ENCODE measurements around the gene ABTB2. TPM values are rescaled to one million over a fixed set of nuclear protein-coding genes. Genes with fewer than 3 reads are reported as not detected.

ABTB2 gene
- total and polyA plus RNA-seq, 2 experiments from 2014 or later: 2.6 to 12.1 TPM

- TF ChIP-seq ETS1 (IDR thresholded peaks at IDR 0.05): no peak
- TF ChIP-seq ZNF462 (CRISPR knock-in tag; IDR thresholded peaks at IDR 0.05): no peak
- no peak for TF ChIP-seq ZNF114 (CRISPR knock-in tag; IDR thresholded peaks at IDR 0.05)
Observed at GRCh38 chr11:34340653-34341052, 17.2 kb downstream of the ABTB2 start (continued).

- no peak overlapping the region for H3K4me2 ChIP-seq
- ATAC-seq: no peak
- DNase-seq (ENCODE audit: low spot score): no peak
- H3K36me3 ChIP-seq (ENCODE audit: insufficient read depth): no peaks in the 10 kb centered on the region; the same call in 1 of the 2 replicates
- Mint-ChIP-seq H3K4me1 (peaks cover 13% of the 10 kb centered on the region), H3K4me3 (no peak overlapping the region), H3K9me3 (no peaks in the 10 kb centered on the region), H3K27ac (no peak overlapping the region), H3K36me3 (ENCODE audit: low read depth) (no peaks in the 10 kb centered on the region), H3K27me3 (ENCODE audit: insufficient read depth, low read depth, poor library complexity) (peaks cover 3% of the 10 kb centered on the region)
- H3F3A ChIP-seq (replicated peaks; ENCODE audit: low read depth): no peaks in the 10 kb centered on the region
- no peaks in the 10 kb centered on the region for H3K9me2 ChIP-seq (ENCODE audit: insufficient read depth)
- peaks cover 10% of the 10 kb centered on the region for H3K4me1 ChIP-seq (ENCODE audit: insufficient read depth)
- no peaks in the 10 kb centered on the region; the same call in 1 of the 2 replicates for H4K20me1 ChIP-seq (replicated peaks; ENCODE audit: insufficient read depth)
- H3K79me2 ChIP-seq (replicated peaks; ENCODE audit: insufficient read depth): peaks cover 35% of the 10 kb centered on the region
- H3K27ac ChIP-seq (ENCODE audit: low read depth): no peak overlapping the region
- no peaks in the 10 kb centered on the region for H3K27me3 ChIP-seq (ENCODE audit: insufficient read depth)
- H2AFZ ChIP-seq: no peak overlapping the region
- H3K4me3 ChIP-seq: no peak overlapping the region
- TF ChIP-seq CTCF (conservative IDR thresholded peaks at IDR 0.05; ENCODE audit: low read depth in 2 of 2) (no peak), ZNF462 (CRISPR knock-in tag; IDR thresholded peaks at IDR 0.05) (no peak)
Observed at GRCh38 chr11:34339149-34340064, 18.4 kb downstream of the ABTB2 start.

All from GM23338 (cell line).